HG02759 (cell line): ENCODE measurements around the gene UNC5C.
A peak's percentile ranks its signal among the peaks of the same experiment; 100 is the strongest.

ENCODE experiments used
- ATAC-seq: cut with Tn5 transposase; IDR thresholded peaks from one replicate; pipeline ENCODE4 v1.9.1; 2021; ENCODE audit warnings: mild to moderate bottlenecking, moderate library complexity; ENCODE audit not compliant: unreplicated experiment

The UNC5C gene

DNA sequence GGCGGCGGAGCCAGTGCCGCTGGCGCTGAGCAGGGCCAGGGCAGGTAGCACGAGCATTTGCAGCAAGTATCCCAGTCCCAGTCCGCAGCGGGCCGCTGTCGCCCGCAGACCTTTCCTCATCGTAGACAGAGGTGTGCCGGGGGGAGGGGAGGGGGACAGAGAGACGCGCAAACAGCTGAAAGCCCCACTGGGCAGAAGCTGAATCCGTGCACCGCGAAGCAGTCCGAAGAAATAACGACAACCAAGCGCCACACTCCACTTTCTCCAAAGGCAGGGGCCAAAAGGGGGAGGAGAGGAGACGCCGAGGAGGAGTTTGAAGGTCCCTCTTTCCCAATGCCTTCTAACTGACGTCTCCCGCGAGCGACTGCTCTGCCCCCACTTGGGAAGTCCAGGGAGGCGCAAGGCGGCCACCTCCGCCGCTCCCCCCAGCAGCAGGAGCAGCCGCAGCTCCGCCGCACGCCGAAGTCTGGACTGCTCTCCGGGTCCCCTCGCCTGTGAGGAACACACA lies at the start of gene UNC5C:
Gene UNC5C (minus strand): TSS at position 236 of the 508 bp plus-strand sequence.
- peak; percentile 2 for ATAC-seq

DNA sequence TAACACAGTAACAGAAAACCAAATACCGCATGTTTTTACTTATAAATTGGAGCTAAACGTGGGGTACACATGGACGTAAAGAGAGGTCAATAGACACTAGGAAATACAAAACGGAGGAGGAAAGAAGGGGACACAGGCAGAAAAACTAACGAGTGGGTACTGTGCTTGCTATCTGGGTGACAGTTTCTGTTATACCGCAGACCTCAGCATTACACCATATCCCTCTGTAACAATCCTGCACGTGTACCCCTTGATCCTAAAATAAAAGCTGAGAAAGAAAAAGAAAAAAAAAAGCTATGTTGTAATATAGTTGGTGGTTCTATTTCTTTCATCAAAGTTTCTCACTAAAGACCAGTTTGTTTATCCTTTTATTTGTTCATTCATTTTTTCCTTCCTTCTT lies 47.9 kb upstream of the UNC5C start:
- no peak for ATAC-seq

DNA sequence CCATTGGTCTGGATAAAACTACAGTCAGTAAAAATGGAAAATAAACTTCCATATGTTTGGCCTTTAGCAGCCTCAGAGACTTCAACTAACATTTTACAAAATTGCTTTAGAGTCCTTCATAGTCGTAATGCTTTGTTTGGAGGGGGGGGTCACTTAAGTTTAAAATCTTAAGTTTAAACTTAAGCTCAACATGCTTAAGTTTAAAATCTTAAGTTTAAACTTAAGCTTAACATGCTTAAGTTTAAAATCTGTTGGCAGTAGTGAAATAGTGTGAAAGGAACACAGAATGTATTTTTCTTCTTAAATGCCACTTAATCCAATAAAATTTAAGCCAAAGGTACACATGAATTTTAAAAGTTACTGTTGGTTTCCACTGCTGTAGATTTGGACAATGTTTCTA lies 45.9 kb upstream of the UNC5C start:
- no peak for ATAC-seq

DNA sequence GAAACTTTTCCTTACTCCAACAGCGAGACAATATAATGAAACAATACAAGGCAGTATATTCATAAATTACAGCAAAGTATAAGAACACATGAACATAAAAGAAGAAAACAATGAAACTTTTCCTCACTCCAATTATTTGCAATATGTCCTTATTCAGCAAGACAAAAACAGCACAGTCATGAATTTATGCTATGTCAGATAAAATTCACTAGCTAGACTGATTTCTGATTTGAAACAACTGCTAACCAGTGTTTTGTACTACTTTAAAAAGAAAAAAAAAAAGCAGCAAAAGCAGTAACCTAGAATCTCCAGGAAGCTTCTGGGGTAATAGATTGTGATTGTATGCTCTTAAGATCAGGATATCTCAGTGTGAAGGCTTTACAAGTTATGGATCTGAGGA lies 45.2 kb upstream of the UNC5C start:
- ATAC-seq = no peak

DNA sequence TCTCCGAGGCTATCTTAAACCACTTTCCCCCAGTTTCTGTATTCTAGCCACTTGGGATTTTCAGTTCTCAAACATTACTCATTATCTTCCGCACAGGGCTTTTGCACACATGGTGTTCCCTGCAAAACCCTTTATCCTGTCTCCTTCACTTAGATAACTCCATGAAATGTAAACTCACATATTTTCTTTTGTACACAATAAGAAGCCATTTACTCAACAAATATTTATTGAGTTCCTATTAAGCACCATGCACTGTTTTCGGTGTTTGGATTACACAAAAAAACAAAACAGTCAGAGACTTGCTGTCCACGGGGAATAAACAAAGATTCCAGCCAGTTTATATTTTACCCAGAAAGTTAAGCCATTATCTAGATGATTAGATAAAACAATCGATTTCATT lies 42.5 kb upstream of the UNC5C start:
- ATAC-seq = no peak

DNA sequence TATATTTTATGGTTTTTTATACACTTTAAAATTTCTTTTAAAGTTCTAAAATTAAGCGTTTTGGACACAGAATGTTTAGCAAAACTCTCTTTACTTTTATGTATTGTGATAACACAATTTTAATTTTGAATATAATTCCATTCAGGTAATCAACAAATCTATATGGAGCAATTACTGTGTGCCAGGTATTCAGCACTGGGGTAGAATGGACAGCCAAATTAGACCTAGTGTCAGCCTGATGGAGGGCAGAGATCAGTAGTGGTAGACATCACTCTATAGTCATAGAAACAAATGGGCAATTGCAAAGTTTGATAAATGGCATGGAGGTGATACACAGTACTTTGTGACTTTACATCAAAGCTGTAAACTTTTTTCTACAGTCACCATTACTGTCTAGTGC lies 41.8 kb upstream of the UNC5C start:
- no peak for ATAC-seq

DNA sequence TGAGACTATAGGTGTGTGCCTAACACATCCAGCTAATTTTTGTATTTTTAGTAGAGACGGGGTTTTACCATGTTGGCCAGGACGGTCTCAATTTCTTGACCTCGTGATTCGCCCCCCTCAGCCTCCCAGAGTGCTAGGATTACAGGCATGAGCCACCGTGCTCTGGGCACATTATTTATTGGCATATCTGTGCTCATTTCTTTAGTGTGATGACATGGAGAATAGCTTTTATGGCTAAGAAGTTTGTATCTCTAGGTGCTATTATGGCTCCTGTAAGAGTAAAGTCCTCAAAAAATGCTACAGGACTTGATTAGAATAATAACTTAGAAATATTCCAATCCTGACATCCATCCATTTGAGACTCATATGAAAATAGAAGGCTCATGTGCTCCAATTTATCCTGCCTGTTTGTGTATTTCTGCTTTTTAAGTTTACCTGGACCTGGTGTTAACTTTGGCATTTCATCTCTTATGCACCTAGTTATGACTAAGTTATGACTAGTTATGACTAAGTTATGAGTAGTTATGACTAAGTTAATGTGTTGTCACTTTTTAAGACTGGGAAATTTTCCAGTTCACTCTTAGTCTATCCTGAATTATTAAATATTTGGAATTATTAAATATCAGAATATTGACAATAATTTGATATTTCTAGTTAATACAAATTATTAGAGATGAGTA lies 36.4 kb upstream of the UNC5C start:
- ATAC-seq = no peak

DNA sequence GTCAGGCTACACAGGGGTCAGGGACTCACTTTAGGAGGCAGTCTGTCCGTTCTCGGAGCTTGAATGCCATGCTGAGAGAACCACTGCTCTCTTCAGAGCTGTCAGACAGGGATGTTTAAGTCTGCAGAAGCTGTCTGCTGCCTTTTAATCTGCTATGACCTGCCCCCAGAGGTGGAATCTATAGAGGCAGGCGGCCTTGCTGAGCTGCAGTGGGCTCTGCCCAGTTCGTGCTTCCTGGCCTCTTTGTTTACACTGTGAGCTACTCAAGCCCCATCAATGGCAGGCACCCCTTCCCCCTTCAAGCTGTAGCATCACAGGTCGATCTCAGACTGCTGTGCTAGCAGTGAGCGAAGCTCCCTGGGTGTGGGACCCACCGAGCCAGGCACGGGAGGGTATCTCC lies 31.5 kb upstream of the UNC5C start:
- ATAC-seq = no peak

DNA sequence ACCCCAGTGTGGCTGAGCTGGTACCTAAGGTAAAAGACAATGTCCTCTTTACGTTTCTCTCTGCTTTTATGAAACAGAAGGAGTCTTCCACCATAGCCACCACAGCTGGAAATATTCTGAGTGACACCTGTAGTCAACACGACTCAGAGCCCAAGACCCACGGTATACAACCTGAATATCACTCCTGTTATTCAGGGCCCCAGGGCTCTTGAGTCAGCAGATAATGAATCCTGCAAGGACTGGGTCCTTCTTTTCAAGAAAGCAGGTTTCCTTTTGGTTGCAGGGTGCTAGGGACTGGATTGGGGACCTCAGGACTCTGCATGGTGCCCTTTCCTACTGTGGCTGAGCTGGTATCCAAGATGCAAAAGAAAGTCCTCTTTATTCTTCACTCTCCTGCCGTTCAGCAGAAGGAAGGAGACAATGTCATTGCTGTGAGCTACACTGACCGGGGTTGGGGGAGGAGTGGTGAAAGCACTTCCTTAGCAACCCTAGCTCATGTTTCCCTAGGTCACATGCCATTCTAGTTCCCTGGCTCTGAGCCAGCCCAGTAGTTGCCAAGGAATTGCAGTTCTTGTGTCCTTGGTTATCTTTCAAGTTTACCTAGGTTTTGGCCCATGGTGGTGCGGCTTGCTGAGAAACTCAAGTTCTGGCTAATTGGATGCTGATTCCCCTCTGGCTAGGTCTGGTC lies 23.7 kb upstream of the UNC5C start:
- no peak for ATAC-seq

DNA sequence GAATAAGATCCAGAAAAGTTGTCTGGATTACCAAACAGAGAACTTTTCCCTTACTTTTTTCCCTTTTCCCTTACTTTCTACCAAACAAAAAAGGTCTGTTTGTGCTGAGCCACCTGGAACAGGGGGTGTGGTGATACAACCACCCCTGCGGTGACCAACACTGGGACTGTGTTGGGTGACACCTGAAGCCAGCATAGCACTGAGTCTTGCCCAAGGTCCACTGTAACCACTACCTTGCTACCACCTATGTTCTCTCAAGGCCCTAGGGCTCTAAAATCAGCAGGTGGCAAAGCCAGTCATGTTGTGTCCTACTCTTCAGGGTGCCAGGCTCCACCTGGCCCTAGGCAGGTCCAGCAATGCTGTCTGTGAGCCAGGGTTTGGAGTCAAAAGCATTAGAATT lies 22.8 kb upstream of the UNC5C start:
- no peak for ATAC-seq

DNA sequence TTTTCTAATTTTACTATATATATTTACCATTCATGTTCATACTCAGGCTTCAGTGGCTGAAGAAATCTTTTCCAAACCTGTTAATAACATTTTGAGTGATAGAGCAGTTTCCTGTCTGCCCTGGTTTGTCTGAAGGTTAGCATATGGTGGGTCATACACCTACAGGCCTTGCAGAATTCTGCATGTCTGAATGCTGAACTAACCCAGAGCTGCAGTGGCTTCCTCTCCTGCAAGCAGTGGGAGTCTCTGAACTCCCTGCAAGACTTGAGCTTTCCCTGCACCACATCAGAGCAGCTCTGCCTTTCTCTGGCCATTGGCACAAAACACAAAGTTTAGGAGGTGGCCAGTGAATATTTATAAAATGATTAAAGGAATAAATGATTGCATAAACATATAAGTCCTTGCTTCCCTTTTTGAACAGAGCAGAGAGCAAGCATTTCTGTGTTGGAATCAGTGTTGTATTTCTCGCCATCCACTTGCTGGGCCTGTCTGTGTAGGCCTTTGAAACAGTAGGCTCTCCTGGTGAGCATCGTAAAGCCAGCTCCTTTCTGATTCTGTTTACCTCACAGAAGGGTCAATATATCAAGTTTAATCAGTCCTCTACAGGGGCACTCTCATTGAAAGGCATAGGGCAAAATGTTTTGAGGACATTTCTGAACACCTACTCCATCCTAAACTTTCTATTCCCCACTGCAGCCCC lies 15.0 kb upstream of the UNC5C start:
- no peak for ATAC-seq

DNA sequence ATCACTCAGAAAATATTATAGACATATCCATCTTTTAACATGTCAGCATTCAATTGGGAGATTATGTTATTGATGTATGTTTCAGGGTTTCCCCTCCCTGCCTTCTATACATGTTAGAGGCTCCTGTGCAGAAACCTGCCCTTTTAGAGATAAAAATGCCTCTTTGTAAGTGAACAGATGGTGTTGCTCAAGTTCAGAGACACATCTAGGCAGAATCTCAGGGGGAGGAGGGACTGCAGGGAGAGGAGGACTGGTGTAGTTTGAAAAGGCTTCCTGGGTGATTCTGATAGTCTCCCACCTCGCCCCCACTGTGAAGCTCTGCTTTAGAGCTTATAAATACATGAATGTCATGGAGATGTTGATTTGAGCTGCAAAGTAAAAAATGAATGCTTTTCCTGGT lies 12.0 kb upstream of the UNC5C start:
- ATAC-seq = no peak

DNA sequence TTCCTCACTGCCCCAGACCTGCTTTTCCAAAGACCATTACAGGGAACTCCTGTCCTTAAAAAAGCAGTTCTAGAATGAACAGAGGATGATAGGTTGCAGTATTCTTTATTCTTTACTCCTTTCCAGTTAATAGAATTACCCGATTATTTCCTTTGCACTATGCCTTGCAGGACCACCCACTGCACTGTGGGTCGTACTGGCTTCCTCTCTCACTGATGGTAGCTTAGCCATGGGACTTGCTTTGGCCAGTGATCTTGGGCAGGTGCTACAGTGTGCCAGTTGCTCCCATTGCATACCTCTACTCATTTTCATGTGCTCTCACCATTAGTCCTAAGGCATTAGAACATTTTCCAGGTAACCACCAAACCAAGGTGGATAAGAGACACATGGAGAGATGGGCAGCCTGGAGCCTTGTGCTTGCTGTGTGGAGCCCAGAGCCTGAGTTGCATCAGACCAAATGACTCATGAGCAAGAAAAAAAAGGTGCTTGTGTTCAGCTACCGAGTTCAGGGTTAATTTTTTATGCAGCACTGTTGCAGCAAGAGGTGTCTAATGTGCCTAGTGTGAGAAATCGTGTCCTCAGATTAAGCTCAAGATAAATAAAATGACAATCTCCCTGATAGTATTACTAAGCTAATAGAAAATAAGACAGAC lies 7.6 kb upstream of the UNC5C start:
- no peak for ATAC-seq

DNA sequence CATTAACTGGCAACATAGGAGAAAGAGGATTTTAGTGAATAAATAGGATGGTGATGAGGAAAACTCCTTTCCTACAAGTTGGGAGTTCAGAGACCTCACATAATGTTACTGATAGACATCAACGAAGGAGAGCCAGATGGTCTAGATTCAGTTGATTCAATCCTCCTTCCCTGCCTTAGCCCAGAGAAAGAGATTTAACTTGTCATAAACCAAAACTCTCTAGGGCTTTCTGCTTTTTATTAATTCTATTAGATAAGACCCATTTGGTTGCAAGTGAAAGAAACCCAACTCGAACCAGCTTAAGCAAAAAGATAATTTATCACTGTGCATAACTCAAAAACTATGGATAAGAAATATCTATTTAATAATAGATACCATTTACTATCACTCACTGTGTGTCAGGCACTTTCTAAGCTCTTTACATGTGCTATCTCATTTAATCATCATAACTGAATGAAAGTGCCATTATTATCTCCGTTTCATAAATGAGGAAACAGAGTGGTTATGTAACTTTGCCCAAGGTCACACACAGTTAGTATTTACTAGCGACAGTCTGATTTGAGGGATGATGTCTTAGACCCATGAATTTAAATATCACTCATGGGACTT lies 4.3 kb upstream of the UNC5C start:
- no peak for ATAC-seq

DNA sequence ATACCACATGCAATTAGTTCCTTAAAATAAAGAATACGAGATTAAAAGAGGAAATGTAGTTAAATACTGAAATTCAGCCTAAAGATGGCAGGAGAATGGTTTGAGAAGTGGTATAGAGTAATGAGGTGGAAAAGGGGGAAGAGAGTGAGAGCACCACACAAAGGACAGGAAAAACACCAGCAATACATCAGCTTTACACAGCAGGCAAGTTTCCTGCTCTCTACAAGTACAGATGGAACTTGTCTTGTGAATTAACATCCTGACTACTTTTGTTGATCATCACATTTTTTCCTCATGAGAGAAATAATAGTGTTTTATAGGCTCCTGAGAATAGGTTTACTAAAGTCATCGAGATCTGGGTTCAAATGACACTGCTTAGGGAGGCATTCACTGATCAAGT lies 2.9 kb upstream of the UNC5C start:
- ATAC-seq = no peak

DNA sequence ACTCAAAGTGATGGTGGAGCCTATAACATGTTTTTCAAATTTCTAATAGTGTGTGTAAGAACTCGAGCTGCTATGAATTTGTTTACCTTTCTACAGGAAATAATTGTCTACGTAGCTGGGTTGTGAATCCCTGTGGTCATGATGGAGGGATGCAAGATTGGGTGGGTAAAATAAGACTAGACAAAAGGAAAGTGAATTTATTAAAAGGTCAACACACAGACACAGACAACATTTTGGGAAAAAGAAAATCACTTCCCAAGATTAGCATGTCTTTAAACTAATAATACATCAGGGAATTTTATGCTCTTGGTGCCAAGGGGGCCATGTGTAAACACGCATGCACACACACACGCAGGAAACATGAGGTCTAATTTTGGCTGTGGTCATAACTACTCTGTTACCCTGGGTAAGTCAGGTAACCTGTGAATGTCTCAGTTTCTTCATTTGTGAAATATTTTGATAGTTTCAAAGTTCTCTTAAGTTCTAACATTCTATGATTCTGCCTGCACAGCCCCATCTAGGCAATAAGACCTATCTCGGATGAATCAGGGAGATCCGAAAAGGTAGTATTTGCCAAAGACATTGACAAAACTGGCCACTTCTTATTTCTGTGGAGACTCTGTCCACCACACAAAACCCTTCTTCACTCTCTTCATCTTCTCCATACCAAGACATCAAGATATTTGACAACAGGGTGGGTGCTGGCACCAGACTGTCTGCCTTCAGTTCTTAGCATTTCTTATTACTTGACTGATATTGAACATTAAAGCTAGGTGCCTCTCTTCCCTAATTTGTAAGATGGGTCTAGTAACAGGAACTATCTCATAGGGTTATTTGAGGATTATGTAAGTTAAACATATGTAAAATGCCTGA lies 1.6 kb upstream of the UNC5C start:
- ATAC-seq = no peak

DNA sequence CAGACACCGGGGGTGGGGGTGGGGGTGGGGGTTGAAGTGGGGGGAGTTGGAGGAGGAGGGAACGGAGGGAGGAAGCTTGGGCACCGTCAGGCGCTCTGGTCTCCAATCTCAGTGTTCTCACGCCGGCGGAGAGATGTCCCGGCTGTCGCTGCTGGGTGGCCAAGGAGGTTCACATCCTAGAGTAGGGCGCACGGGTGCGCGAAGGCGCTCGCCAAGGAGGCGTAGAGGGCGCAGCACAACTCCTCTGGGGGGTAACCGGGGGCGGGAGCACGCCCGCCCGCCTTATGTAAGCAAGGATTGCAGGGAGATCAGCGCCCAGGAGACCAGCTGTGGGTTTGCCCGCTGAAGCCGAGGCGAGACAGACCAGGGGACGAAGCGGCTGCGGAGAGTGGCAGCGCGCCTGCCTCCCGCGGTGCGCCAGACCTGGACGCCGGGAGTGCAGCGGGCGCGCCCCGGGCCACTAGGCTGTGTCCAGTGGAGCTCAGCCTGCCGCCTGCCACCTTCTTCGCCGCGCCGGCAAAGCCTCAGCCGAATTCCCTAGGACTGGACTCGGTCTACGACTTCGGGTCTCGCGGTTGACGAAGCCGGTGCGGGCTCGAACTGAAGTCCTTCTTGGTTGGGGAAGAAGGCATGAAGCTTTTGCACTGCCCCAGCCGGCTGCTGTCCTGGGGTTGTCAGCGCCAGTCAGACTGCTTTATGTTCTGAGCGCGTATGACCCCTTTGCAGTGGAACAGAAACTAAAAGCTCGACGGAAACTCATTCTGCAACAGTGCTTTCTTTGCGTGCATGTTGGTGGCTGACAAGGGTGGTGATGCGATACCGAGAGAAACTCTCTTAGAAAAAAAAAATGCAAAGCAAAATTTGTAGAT lies 707 bp upstream of the UNC5C start:
- peak; percentile 92 for ATAC-seq

DNA sequence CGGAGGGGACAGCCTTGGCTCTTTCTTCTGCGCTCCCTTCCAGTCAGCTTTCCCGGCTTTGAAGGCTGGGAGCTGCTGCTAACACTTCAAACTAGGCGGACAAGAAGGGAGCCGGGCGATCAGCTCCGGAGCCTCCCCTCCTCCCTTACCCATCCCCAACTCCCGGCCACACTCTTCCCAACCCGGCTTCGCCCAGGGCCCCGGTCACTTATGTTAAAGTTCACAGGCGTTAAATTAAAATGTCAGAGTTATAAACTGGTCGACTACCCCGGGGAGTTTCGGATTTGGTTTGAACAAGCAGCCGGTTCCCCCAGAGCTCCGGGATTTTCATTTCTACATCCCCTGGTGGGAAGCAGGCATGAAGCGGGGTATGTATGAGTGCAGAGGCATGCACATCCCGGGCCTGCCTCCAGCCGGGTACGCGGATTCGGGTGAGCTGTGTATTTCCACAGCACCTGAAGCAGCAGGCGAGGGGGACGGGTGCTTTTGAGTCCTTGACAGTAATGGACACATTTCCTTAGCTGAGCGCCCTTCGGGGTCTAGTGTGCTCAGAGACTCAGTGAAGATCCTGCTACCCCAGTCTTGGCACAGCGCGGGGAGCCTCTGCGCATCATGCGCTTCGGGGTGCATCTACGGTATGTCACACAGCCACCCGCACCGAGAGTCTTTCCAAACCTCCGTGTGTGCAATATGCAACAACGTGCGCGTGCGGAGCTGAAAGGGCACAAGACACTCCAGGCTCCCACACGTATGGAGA lies 880 bp downstream of the UNC5C start:
- ATAC-seq = no peak
